Esophagus squamous epithelium (tissue), 4 donors: Measurements from ENCODE around the gene ILK.

Experiments
- CTCF ChIP-seq, 6 experiments: fragments of 450-650 bp in 4 of 6; fragments of 200-600 bp in 2 of 6; sonication (generic) in 2 of 6; IDR thresholded peaks; one replicate each; pipeline ENCODE4 v1.5.1; 2016 to 2019; ENCODE audit warnings: antibody characterized with exemption in 6 of 6, mild to moderate bottlenecking in 4 of 6, moderate library complexity in 4 of 6
- POLR2A ChIP-seq, 4 donors: fragments of 450-650 bp; IDR thresholded peaks; one replicate each; pipeline ENCODE4 v1.6.1; 2017; ENCODE audit warnings: antibody characterized with exemption in 4 of 4, mild to moderate bottlenecking in 4 of 4, moderate library complexity in 3 of 4

- TF ChIP-seq CTCF (IDR thresholded peaks at IDR 0.05) (no peak), POLR2A (IDR thresholded peaks at IDR 0.05) (no peak)
Measured at GRCh38 chr11:6611092-6611962, 7.8 kb downstream of the ILK start.
